Gastroesophageal sphincter (tissue), 3 donors: ENCODE measurements around the gene CASKIN1.

Source experiments
- POLR2A ChIP-seq, 2 donors: fragments of 450-650 bp; IDR thresholded peaks; one replicate each; pipeline ENCODE4 v1.6.1; 2017; ENCODE audit warnings: antibody characterized with exemption in 2 of 2, mild to moderate bottlenecking in 2 of 2, moderate library complexity in 1 of 2
- TF ChIP-seq, protein P1 (sequence below), 4 experiments: fragments of 200-600 bp in 2 of 4; fragments of 450-650 bp in 2 of 4; sonication (generic) in 1 of 4; IDR thresholded peaks; one replicate each; pipeline ENCODE4 v1.5.1; 2017 to 2019; ENCODE audit warnings: antibody characterized with exemption in 4 of 4, mild to moderate bottlenecking in 2 of 4, moderate library complexity in 2 of 4

DNA sequence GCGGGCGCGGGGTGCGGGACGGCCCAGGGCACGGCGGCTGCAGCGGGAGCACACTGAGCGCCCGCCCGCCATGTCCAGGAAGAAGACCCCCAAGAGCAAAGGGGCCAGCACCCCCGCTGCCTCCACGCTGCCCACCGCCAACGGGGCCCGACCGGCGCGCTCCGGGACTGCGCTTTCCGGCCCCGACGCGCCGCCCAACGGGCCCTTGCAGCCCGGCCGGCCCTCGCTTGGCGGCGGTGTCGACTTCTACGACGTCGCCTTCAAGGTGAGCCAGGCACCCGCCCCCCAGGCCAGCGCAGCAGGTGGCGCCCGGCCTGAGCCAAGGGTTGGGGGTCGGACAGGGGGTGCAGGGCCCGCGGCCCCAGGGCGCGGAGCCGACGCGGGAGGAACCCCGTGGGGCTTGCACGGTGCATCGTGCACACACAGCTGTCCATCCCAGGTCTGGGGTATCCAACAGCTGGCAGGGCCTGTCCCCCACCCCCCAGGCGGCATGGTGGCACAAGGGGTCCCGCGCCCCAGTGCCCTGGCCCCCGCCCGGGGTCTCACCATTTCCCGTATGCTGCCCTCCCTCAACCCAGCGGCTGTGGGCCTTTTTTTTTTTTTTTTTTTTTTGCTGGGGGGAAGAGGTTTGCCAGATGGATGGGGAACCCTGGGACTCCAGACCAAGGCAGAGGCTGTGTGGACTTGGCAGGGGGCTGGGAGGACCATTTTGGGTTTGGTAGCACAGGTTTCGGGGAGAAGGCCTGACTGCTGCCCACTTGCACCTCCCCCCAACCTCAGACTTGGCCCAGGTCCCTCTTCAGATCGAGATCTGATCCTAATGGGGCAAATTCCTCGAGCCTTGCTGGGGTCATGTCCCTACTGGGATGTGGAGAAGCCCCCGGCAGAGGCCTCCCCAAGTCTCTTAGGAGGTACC, 47.4 kb downstream of the CASKIN1 start:
- TF ChIP-seq, protein P1, sequence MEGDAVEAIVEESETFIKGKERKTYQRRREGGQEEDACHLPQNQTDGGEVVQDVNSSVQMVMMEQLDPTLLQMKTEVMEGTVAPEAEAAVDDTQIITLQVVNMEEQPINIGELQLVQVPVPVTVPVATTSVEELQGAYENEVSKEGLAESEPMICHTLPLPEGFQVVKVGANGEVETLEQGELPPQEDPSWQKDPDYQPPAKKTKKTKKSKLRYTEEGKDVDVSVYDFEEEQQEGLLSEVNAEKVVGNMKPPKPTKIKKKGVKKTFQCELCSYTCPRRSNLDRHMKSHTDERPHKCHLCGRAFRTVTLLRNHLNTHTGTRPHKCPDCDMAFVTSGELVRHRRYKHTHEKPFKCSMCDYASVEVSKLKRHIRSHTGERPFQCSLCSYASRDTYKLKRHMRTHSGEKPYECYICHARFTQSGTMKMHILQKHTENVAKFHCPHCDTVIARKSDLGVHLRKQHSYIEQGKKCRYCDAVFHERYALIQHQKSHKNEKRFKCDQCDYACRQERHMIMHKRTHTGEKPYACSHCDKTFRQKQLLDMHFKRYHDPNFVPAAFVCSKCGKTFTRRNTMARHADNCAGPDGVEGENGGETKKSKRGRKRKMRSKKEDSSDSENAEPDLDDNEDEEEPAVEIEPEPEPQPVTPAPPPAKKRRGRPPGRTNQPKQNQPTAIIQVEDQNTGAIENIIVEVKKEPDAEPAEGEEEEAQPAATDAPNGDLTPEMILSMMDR (IDR thresholded peaks at IDR 0.05), result peak in 3 of 4 experiments; percentile 6 to 24 (median 20)
- no peak for TF ChIP-seq POLR2A (IDR thresholded peaks at IDR 0.05)
